Uterus (tissue), 4 donors: Measurements from ENCODE around the gene EPGN. TPM values are rescaled to one million over a fixed set of nuclear protein-coding genes. Genes with fewer than 3 reads are reported as not detected.

Source experiments
- DNase-seq, 2 donors: peaks; one replicate each; pipeline ENCODE4 v3.0.0-alpha.2; 2019 to 2020
- H3K27ac ChIP-seq, 2 donors: fragments of 200-600 bp; sonication (generic); 1 replicate in 1 of 2; 2 replicates in 1 of 2; pipeline ENCODE4 v1.5.1; 2016 to 2018
- H3K27me3 ChIP-seq, 2 donors: fragments of 200-600 bp; sonication (generic); one replicate each; pipeline ENCODE4 v1.5.1; 2018 to 2019; ENCODE audit warnings: control low read depth in 1 of 2
- H3K36me3 ChIP-seq, 2 donors: fragments of 200-600 bp; sonication (generic); one replicate each; pipeline ENCODE4 v1.5.1; 2019; ENCODE audit warnings: control low read depth in 1 of 2
- H3K4me1 ChIP-seq, 2 donors: fragments of 200-600 bp; sonication (generic); one replicate each; pipeline ENCODE4 v1.5.1; 2018 to 2019; ENCODE audit warnings: control low read depth in 1 of 2
- H3K4me3 ChIP-seq, 2 donors: fragments of 200-600 bp; sonication (generic); 1 replicate in 1 of 2; 2 replicates in 1 of 2; pipeline ENCODE4 v1.5.1; 2018 to 2019; ENCODE audit warnings: mild to moderate bottlenecking in 1 of 2
- H3K9me3 ChIP-seq, 2 donors: fragments of 200-600 bp; sonication (generic); one replicate each; pipeline ENCODE4 v1.5.1; 2019; ENCODE audit warnings: control low read depth in 1 of 2
- POLR2A ChIP-seq, 2 donors: fragments of 450-650 bp; IDR thresholded peaks; one replicate each; pipeline ENCODE4 v1.6.1; 2016; ENCODE audit warnings: antibody characterized with exemption in 2 of 2, mild to moderate bottlenecking in 1 of 2, moderate library complexity in 1 of 2
- intact Hi-C: fragments of 100-400 bp; cut with DNase I; formaldehyde crosslinking; loops from one replicate; pipeline ENCODE4 v1.15.1; 2023; ENCODE audit warnings: low total_unique reads
- total RNA-seq, 4 donors: library from RNA; depleted of rRNA in 3 of 4; stranded (reverse); fragments of >200 nt in 3 of 4; gene quantifications; one replicate each; pipeline versions ENCODE4 v1.1.0 to v1.2.4, GENCODE V29; 2014 to 2023
- TF ChIP-seq, protein P1 (sequence below), 4 experiments: fragments of 200-600 bp in 2 of 4; fragments of 450-650 bp in 2 of 4; sonication (generic) in 2 of 4; IDR thresholded peaks; one replicate each; pipeline ENCODE4 v1.5.1; 2016 to 2019; ENCODE audit warnings: antibody characterized with exemption in 4 of 4, mild to moderate bottlenecking in 2 of 4, moderate library complexity in 1 of 4
- donor health status: DM: yes; HTN: yes; CAD: no.

Gene EPGN
- total RNA-seq, 4 donors from 2014 or later: 0.26 to 0.61 TPM; not detected in 2

DNA sequence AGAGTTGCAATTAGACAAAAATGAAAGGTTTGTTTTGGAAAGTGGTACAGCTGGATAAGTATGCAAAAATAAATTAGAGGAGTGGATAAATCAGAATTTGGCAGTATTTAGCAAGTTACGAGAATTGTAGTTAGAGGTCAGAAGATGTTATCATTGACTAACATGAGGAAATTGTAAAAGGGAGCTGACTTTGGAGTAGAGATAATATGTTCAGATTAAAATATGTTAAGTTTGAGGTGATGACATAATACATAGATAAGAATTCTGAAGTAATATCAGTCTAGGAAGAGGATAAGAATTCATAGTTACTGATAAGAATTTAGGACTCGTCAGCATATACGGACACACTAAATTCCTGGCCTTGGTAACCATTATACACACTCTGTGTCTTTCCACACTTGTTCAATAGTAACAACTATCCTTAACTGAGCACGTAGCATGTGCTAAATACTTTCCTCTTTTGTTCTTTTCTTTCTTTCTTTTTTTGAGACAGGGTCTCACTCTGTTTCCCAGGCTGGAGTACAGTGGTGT, 4.1 kb upstream of the EPGN start:
- Histone ChIP-seq H3K9me3 (no peaks in the 10 kb centered on the region), H3K36me3 (no peaks in the 10 kb centered on the region), H3K27me3 (no peaks in the 10 kb centered on the region), H3K27ac (no peak overlapping the region), H3K4me3 (no peak overlapping the region), H3K4me1 (no peaks in the 10 kb centered on the region)
- intact Hi-C loops: no loop called here
- no peak for DNase-seq
- TF ChIP-seq, protein P1, sequence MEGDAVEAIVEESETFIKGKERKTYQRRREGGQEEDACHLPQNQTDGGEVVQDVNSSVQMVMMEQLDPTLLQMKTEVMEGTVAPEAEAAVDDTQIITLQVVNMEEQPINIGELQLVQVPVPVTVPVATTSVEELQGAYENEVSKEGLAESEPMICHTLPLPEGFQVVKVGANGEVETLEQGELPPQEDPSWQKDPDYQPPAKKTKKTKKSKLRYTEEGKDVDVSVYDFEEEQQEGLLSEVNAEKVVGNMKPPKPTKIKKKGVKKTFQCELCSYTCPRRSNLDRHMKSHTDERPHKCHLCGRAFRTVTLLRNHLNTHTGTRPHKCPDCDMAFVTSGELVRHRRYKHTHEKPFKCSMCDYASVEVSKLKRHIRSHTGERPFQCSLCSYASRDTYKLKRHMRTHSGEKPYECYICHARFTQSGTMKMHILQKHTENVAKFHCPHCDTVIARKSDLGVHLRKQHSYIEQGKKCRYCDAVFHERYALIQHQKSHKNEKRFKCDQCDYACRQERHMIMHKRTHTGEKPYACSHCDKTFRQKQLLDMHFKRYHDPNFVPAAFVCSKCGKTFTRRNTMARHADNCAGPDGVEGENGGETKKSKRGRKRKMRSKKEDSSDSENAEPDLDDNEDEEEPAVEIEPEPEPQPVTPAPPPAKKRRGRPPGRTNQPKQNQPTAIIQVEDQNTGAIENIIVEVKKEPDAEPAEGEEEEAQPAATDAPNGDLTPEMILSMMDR (IDR thresholded peaks at IDR 0.05): no peak
- no peak for TF ChIP-seq POLR2A (IDR thresholded peaks at IDR 0.05)

DNA sequence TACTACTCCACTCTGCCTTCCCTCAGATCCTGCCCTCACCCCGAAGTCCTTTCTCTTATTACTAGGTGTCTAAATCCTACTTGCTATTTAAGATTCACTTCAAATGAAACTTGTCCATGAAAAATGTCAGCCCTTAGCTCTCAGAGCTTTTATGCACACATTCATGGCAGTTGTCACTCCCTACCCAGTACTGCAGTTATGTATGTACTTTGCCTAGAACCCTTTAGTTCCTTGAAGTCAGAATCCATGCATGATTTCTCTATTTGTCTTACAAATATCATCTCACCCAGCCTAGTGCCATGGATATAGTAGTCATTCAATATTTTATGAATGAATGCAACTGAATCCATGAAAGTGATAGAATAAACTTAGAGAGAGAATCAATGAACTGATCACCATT, 3.3 kb upstream of the EPGN start:
- no peaks in the 10 kb centered on the region for H3K9me3 ChIP-seq
- no peak for DNase-seq
- no peak overlapping the region for H3K4me3 ChIP-seq
- H3K27ac ChIP-seq: no peak overlapping the region
- H3K36me3 ChIP-seq: no peaks in the 10 kb centered on the region
- no peak for TF ChIP-seq POLR2A (IDR thresholded peaks at IDR 0.05)
- TF ChIP-seq, protein P1 (IDR thresholded peaks at IDR 0.05): no peak
- no peaks in the 10 kb centered on the region for H3K4me1 ChIP-seq
- intact Hi-C loops: no loop called here
- H3K27me3 ChIP-seq: no peaks in the 10 kb centered on the region

DNA sequence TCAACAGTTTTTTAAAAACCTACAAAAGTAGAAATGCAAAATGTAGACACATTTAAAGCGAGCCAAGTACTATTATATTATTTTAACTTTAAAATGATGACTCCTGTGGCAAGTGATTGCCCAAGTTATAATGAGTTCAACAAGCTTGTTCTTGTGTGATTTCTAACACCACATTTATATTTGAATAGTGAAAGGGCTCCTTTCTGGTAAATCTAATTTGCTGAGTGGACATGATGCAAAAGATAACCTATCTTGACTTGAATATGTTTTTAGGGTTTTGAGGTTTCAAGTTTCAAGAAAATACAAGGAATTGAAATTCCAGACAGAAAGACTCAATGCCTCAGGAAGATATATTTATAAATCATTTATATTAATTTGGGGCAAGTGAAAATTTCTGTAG, 1.1 kb upstream of the EPGN start:
- intact Hi-C loops: no loop called here
- H3K4me3 ChIP-seq: no peak overlapping the region
- no peaks in the 10 kb centered on the region for H3K4me1 ChIP-seq
- no peak for DNase-seq
- TF ChIP-seq, protein P1 (IDR thresholded peaks at IDR 0.05): no peak
- no peak for TF ChIP-seq POLR2A (IDR thresholded peaks at IDR 0.05)
- no peaks in the 10 kb centered on the region for H3K27me3 ChIP-seq
- no peaks in the 10 kb centered on the region for H3K36me3 ChIP-seq
- H3K9me3 ChIP-seq: no peaks in the 10 kb centered on the region
- H3K27ac ChIP-seq: no peak overlapping the region

DNA sequence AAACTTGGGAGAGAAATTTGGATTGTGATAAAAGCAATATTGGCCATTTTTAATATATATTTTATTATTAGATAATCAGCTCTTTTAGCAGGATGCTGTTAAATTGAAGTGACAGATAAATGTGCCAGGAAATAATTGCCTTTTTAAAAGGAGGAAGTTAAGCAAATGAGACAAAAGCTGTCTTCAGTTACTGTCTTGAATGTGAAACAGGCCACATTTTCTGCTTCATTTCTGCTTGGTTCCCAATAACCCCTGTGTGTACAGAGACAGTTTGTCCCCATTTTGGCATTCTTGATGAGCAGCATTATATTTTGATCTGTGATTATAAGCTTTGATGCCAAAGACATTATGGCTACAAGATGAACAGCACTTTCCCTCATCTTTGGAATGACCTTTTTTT, 953 bp downstream of the EPGN start:
- H3K4me3 ChIP-seq: no peak overlapping the region
- no peak overlapping the region for H3K27ac ChIP-seq
- no peak for DNase-seq
- no peaks in the 10 kb centered on the region for H3K4me1 ChIP-seq
- no peak for TF ChIP-seq POLR2A (IDR thresholded peaks at IDR 0.05)
- TF ChIP-seq, protein P1 (IDR thresholded peaks at IDR 0.05): no peak
- intact Hi-C loops: no loop called here
- H3K9me3 ChIP-seq: no peaks in the 10 kb centered on the region
- H3K27me3 ChIP-seq: no peaks in the 10 kb centered on the region
- H3K36me3 ChIP-seq: no peaks in the 10 kb centered on the region

DNA sequence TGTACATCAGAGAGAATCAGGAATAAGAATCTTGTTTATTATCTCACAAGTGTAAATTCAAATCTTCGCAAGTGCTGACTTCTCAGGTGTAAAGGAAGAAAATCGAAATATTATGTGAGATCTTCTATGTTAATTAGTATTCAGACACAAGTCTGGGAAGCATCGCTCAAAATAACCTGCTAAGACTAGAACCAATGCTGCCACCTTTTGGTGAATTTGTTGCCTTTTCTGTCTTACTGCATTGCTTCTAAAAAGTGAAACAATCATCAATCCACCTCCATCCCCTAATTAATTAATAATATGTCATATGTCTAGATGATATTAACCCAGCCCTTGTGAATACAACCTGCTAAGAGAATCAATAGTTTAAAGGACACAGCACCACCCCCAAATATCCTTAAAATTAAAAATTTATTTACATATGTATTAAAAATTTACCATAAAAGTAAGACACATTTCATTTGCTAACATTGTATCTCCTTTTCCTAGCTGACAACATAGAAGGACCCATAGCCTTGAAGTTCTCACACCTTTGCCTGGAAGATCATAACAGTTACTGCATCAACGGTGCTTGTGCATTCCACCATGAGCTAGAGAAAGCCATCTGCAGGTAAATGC, 3.5 kb downstream of the EPGN start:
- no peaks in the 10 kb centered on the region for H3K9me3 ChIP-seq
- H3K27ac ChIP-seq: no peak overlapping the region
- H3K27me3 ChIP-seq: no peaks in the 10 kb centered on the region
- TF ChIP-seq, protein P1 (IDR thresholded peaks at IDR 0.05): peak; percentile 19 to 31 (median 22)
- no peak for TF ChIP-seq POLR2A (IDR thresholded peaks at IDR 0.05)
- no peak for DNase-seq
- H3K36me3 ChIP-seq: no peaks in the 10 kb centered on the region
- no peak overlapping the region for H3K4me3 ChIP-seq
- intact Hi-C loops: no loop called here
- no peaks in the 10 kb centered on the region for H3K4me1 ChIP-seq
